Endothelial cell of umbilical vein (primary cell): ENCODE measurements around the gene TNRC6A.

Source experiments
- CTCF ChIP-seq, 2 donors: IDR thresholded peaks; 1 replicate in 1 of 2; 2 replicates in 1 of 2; pipeline ENCODE4 v1.5.1; 2011; ENCODE audit warnings: low read length in 2 of 2, mild to moderate bottlenecking in 2 of 2, moderate library complexity in 2 of 2, control low read depth in 1 of 2, inconsistent platforms in 1 of 2, low read depth in 1 of 2; ENCODE audit not compliant: insufficient read depth in 1 of 2; ENCODE audit errors: extremely low read depth in 1 of 2
- EZH2 ChIP-seq: IDR thresholded peaks from 2 replicates; pipeline ENCODE4 v1.6.1; 2012; ENCODE audit warnings: borderline replicate concordance, low read depth, mild to moderate bottlenecking, moderate library complexity, low read length, inconsistent platforms; ENCODE audit not compliant: severe bottlenecking
- FOS ChIP-seq: IDR thresholded peaks from 2 replicates; pipeline ENCODE4 v1.6.1; 2011; ENCODE audit warnings: mild to moderate bottlenecking, low read length, moderate library complexity, borderline replicate concordance; ENCODE audit not compliant: insufficient read depth
- GATA2 ChIP-seq: IDR thresholded peaks from 2 replicates; pipeline ENCODE4 v1.7.0; 2011; ENCODE audit warnings: low read depth, mild to moderate bottlenecking, moderate library complexity, mixed read lengths, low read length; ENCODE audit not compliant: insufficient read length, insufficient read depth
- MAX ChIP-seq: IDR thresholded peaks from 2 replicates; pipeline ENCODE4 v1.6.1; 2011; ENCODE audit not compliant: insufficient read depth, insufficient read length
- POLR2A ChIP-seq: IDR thresholded peaks from 2 replicates; pipeline ENCODE4 v1.6.1; 2012; ENCODE audit warnings: low read depth, mild to moderate bottlenecking, control low read depth, low read length
- POLR2AphosphoS5 ChIP-seq: IDR thresholded peaks from 2 replicates; pipeline ENCODE4 v1.6.1; 2012; ENCODE audit warnings: low read depth, mild to moderate bottlenecking, control low read depth, low read length, moderate library complexity; ENCODE audit not compliant: insufficient read depth

- no peak for TF ChIP-seq CTCF (IDR thresholded peaks at IDR 0.05; ENCODE audit: extremely low read depth in 1 of 2, insufficient read depth in 1 of 2, low read depth in 1 of 2, low read length in 2 of 2)
- no peak for TF ChIP-seq POLR2A
- TF ChIP-seq POLR2AphosphoS5, result no peak
- no peak for TF ChIP-seq EZH2
- TF ChIP-seq GATA2, result no peak
- TF ChIP-seq MAX, result no peak
- TF ChIP-seq FOS, result no peak
Observed at GRCh38 chr16:24854607-24855171, 125.2 kb downstream of the TNRC6A start.
